Neural cell (in vitro differentiated cells): ENCODE results near the gene NAPG. TPM values are rescaled to one million over a fixed set of nuclear protein-coding genes. Genes with fewer than 3 reads are reported as not detected.

ENCODE experiments used
- H2AFZ ChIP-seq: fragments of 200-600, 300-800 bp; sonication (generic), shearing (Covaris generic); 2 replicates; pipeline ENCODE4 v1.6.0; 2014; ENCODE audit warnings: low read depth, mild to moderate bottlenecking, antibody characterized with exemption, low read length, moderate library complexity
- H3F3A ChIP-seq: fragments of 200-600 bp; shearing (Covaris generic); 2 replicates; pipeline ENCODE4 v1.6.1; 2016; ENCODE audit warnings: mild to moderate bottlenecking, moderate library complexity, mixed read lengths, antibody characterized with exemption, low read length; ENCODE audit not compliant: insufficient read depth, poor library complexity, severe bottlenecking
- H3K27ac ChIP-seq: fragments of 200-600, 300-800 bp; sonication (generic), shearing (Covaris generic); 2 replicates; pipeline ENCODE4 v1.5.1; 2014; ENCODE audit warnings: mild to moderate bottlenecking, low read length, moderate library complexity
- H3K27me3 ChIP-seq: fragments of 300-800, 200-600 bp; sonication (generic), shearing (Covaris generic); 2 replicates; pipeline ENCODE4 v1.6.0; 2014; ENCODE audit warnings: mild to moderate bottlenecking, low read depth, low read length, moderate library complexity; ENCODE audit not compliant: insufficient read depth
- H3K36me3 ChIP-seq: fragments of 300-800, 200-600 bp; sonication (generic), shearing (Covaris generic); 2 replicates; pipeline ENCODE4 v1.5.1; 2014; ENCODE audit warnings: mild to moderate bottlenecking, antibody characterized with exemption, low read length, moderate library complexity; ENCODE audit not compliant: insufficient read depth
- H3K4me2 ChIP-seq: fragments of 300-800, 200-600 bp; sonication (generic), shearing (Covaris generic); 2 replicates; pipeline ENCODE4 v1.6.0; 2014; ENCODE audit warnings: mild to moderate bottlenecking, low read length
- H3K4me3 ChIP-seq: fragments of 300-800, 200-600 bp; sonication (generic), shearing (Covaris generic); 2 replicates; pipeline ENCODE4 v1.5.1; 2014; ENCODE audit warnings: mild to moderate bottlenecking, low read length, moderate library complexity
- H3K79me2 ChIP-seq: fragments of 200-600 bp; shearing (Covaris generic); replicated peaks from 2 replicates; pipeline ENCODE4 v1.6.0; 2014; ENCODE audit warnings: mild to moderate bottlenecking, low read length, moderate library complexity; ENCODE audit not compliant: insufficient read depth
- H3K9ac ChIP-seq: fragments of 300-800, 200-600 bp; sonication (generic), shearing (Covaris generic); 2 replicates; pipeline ENCODE4 v1.6.1; 2016; ENCODE audit warnings: mild to moderate bottlenecking, low read length, mixed read lengths
- H3K9me2 ChIP-seq: fragments of 200-600 bp; shearing (Covaris generic); 2 replicates; pipeline ENCODE4 v1.6.1; 2016; ENCODE audit warnings: mild to moderate bottlenecking, low read length, mixed read lengths; ENCODE audit not compliant: insufficient read depth
- H3K9me3 ChIP-seq: fragments of 200-600, 300-800 bp; sonication (generic), shearing (Covaris generic); 2 replicates; pipeline ENCODE4 v1.6.1; 2016; ENCODE audit warnings: mild to moderate bottlenecking, mixed run types, low read length, moderate library complexity, mixed read lengths
- H4K20me1 ChIP-seq: fragments of 200-600 bp; shearing (Covaris generic); 2 replicates; pipeline ENCODE4 v1.6.1; 2016; ENCODE audit warnings: mild to moderate bottlenecking, mixed run types; ENCODE audit not compliant: insufficient read depth
- EP300 ChIP-seq: fragments of 450-650 bp; conservative IDR thresholded peaks from 2 replicates; pipeline ENCODE4 v1.6.1; 2014; ENCODE audit warnings: antibody characterized with exemption, mild to moderate bottlenecking, moderate library complexity; ENCODE audit not compliant: poor library complexity, severe bottlenecking
- EZH2 ChIP-seq: fragments of 200-600, 300-800 bp; shearing (Covaris generic), sonication (generic); IDR thresholded peaks from 2 replicates; pipeline ENCODE4 v1.6.1; 2014; ENCODE audit warnings: antibody characterized with exemption, low read length, borderline replicate concordance, mild to moderate bottlenecking; ENCODE audit not compliant: insufficient read depth, poor library complexity, severe bottlenecking
- MXI1 ChIP-seq: fragments of 450-650 bp; conservative IDR thresholded peaks from 2 replicates; pipeline ENCODE4 v1.6.1; 2014; ENCODE audit warnings: antibody characterized with exemption, mild to moderate bottlenecking; ENCODE audit not compliant: poor library complexity, severe bottlenecking
- POLR2AphosphoS5 ChIP-seq: IDR thresholded peaks from 2 replicates; pipeline ENCODE4 v1.6.1; 2012
- RAD21 ChIP-seq: fragments of 450-650 bp; conservative IDR thresholded peaks from 2 replicates; pipeline ENCODE4 v1.6.1; 2014; ENCODE audit warnings: antibody characterized with exemption, mild to moderate bottlenecking, moderate library complexity
- REST ChIP-seq: IDR thresholded peaks from 2 replicates; pipeline ENCODE4 v1.6.1; 2012; ENCODE audit warnings: borderline replicate concordance
- SMC3 ChIP-seq: fragments of 450-650 bp; conservative IDR thresholded peaks from 2 replicates; pipeline ENCODE4 v1.6.1; 2014; ENCODE audit warnings: antibody characterized with exemption, mild to moderate bottlenecking, moderate library complexity; ENCODE audit not compliant: poor library complexity
- TAF1 ChIP-seq: IDR thresholded peaks from 2 replicates; pipeline ENCODE4 v1.6.1; 2012; ENCODE audit warnings: low read depth
- polyA plus RNA-seq: library from polyadenylated mRNA; depleted of rRNA; stranded (reverse); fragments of >200 nt; gene quantifications from 2 replicates; pipeline ENCODE4 v1.2.3, GENCODE V29; 2014
- TF ChIP-seq, protein P1 (sequence below): fragments of 450-650 bp; IDR thresholded peaks from 2 replicates; pipeline ENCODE4 v1.5.1; 2014; ENCODE audit warnings: antibody characterized with exemption, mild to moderate bottlenecking, moderate library complexity; ENCODE audit not compliant: poor library complexity, severe bottlenecking

NAPG gene
- polyA plus RNA-seq, 1 donor from 2014 or later: 93.9 TPM

GRCh38 chr18:10526561-10526949, 728 bp downstream of the NAPG start:
- TF ChIP-seq RAD21: peak; percentile 13
- TF ChIP-seq EP300: no peak
- TF ChIP-seq, protein P1, sequence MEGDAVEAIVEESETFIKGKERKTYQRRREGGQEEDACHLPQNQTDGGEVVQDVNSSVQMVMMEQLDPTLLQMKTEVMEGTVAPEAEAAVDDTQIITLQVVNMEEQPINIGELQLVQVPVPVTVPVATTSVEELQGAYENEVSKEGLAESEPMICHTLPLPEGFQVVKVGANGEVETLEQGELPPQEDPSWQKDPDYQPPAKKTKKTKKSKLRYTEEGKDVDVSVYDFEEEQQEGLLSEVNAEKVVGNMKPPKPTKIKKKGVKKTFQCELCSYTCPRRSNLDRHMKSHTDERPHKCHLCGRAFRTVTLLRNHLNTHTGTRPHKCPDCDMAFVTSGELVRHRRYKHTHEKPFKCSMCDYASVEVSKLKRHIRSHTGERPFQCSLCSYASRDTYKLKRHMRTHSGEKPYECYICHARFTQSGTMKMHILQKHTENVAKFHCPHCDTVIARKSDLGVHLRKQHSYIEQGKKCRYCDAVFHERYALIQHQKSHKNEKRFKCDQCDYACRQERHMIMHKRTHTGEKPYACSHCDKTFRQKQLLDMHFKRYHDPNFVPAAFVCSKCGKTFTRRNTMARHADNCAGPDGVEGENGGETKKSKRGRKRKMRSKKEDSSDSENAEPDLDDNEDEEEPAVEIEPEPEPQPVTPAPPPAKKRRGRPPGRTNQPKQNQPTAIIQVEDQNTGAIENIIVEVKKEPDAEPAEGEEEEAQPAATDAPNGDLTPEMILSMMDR: peak; percentile 18
- Histone ChIP-seq H3K4me2 (peak overlapping the region; percentile 73), H3K9me2 (no peaks in the 10 kb centered on the region), H3K79me2 (peaks cover 27% of the 10 kb centered on the region), H3K27ac (peak overlapping the region; percentile 80), H3K4me3 (peak overlapping the region; percentile 87), H3K27me3 (no peaks in the 10 kb centered on the region), H3K9me3 (no peaks in the 10 kb centered on the region), H3F3A (peaks cover 3% of the 10 kb centered on the region), H2AFZ (peak overlapping the region; percentile 62), H3K36me3 (no peaks in the 10 kb centered on the region), H3K9ac (peak overlapping the region; percentile 75), H4K20me1 (no peaks in the 10 kb centered on the region)

DNA sequence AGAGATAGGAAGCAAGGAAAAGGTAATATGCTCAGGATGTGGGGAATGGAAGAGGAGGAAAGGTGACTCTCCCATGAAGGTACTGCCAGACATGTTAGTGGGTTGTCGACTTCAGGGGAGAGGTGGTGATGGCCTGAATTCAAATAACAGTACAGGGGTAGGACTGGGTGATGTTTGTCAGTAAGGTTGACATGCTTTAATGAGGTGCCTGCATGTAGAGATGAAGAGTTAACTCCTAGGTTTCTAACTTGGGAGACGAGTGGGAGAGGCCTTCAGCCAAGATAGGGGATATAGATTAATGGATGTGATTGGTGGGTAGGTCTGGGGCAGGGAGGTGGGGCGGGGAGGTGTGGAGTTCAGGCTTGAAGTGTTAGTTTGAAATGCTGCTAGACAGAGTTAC, 2.6 kb downstream of the NAPG start:
- H3F3A ChIP-seq: peaks cover 3% of the 10 kb centered on the region
- H3K9me3 ChIP-seq: no peaks in the 10 kb centered on the region
- no peak overlapping the region for H3K4me2 ChIP-seq
- H3K79me2 ChIP-seq: peaks cover 38% of the 10 kb centered on the region
- H2AFZ ChIP-seq: no peak overlapping the region
- no peak overlapping the region for H3K27ac ChIP-seq
- no peaks in the 10 kb centered on the region for H3K36me3 ChIP-seq
- TF ChIP-seq, protein P1: no peak
- TF ChIP-seq EP300: no peak
- TF ChIP-seq REST: no peak
- TF ChIP-seq RAD21: no peak
- no peak for TF ChIP-seq POLR2AphosphoS5
- no peak for TF ChIP-seq EZH2
- TF ChIP-seq TAF1: no peak
- no peak for TF ChIP-seq MXI1
- TF ChIP-seq SMC3: no peak
- H4K20me1 ChIP-seq: no peaks in the 10 kb centered on the region
- peak overlapping the region; percentile 5 for H3K4me3 ChIP-seq
- H3K9me2 ChIP-seq: no peaks in the 10 kb centered on the region
- no peaks in the 10 kb centered on the region for H3K27me3 ChIP-seq
- no peak overlapping the region for H3K9ac ChIP-seq
